ENCODE results near the gene MPEG1.

Gene MPEG1

DNA sequence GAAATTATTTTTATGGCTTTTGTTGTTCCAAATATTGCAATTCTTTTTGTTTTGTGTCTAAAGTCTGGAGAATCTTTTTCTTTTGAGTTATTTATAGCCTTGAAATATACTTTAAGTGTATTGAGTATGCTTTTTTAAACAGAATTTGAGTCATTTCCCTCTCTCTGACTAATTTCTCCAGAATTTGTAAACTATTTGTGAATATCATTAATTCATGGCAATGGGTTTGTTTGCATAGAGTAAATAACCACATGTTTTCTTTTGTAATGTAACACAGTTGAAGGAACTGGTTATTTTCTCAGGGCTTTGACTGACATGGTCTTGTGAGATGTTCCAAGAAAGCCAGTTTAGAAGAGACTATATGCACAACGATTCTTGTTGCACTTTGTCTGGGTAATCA, 30.9 kb upstream of the MPEG1 start:
- WGBS, result 85% methylated on average over 1 of the region's 1 CpG
- peaks cover 49% of the 10 kb centered on the region for H3K9me3 ChIP-seq (ENCODE audit: insufficient read depth, low read depth, low read length)
- H3K4me1 ChIP-seq (ENCODE audit: insufficient read depth, low read length), result no peaks in the 10 kb centered on the region
- no peak overlapping the region for H3K9ac ChIP-seq (ENCODE audit: low read depth, low read length)
- no peaks in the 10 kb centered on the region for H3K36me3 ChIP-seq (ENCODE audit: insufficient read depth, low read length)
- H3K4me3 ChIP-seq (ENCODE audit: low read length), result no peak overlapping the region
- H3K27ac ChIP-seq (ENCODE audit: low read depth, low read length), result no peak overlapping the region
- no peaks in the 10 kb centered on the region for H3K27me3 ChIP-seq (ENCODE audit: insufficient read depth, low read length)

DNA sequence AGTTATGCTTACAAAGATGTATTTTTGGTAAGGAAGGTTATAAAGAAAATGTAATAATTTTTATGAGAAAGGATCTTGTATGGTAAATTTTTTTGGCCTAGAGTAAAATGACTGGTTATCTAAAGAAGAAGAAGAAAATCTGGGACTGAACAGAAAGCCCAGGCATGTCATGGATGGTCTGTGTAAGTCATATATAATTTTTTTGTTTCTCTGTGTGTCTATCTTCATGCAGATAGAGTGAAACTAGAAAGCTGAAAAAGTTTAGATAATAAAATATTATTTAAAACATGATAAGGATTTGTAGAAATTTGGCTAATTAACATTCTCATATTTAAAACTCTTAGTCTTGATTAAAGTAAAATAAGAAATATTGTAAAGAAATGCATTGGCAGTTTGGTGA, 27.6 kb upstream of the MPEG1 start:
- Histone ChIP-seq H3K27me3 (ENCODE audit: insufficient read depth, low read length) (no peaks in the 10 kb centered on the region), H3K27ac (ENCODE audit: low read depth, low read length) (no peak overlapping the region), H3K9me3 (ENCODE audit: insufficient read depth, low read depth, low read length) (peaks cover 55% of the 10 kb centered on the region), H3K36me3 (ENCODE audit: insufficient read depth, low read length) (no peaks in the 10 kb centered on the region), H3K4me1 (ENCODE audit: insufficient read depth, low read length) (no peaks in the 10 kb centered on the region), H3K4me3 (ENCODE audit: low read length) (no peak overlapping the region), H3K9ac (ENCODE audit: low read depth, low read length) (no peak overlapping the region)

DNA sequence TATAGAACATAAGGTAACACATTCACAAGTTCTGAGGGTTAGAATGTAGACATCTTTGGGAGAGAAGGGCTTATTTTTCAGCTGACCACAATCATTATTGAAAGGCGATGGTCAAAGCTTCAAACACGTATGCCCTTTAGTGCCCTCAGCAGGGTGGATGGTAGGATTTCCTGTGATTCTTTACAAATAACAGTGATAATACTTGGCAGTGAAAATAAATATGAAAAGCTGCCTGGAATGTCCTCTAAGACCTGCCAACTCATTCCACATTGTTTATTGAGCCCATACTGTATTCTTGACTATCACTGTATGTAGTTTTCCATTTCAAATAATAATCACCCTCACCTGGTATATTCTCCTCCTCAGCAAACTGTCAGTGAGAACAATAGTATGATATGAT, 13.7 kb upstream of the MPEG1 start:
- peaks cover 3% of the 10 kb centered on the region; the same call in 1 of the 2 replicates for H3K9me3 ChIP-seq (ENCODE audit: insufficient read depth, low read depth, low read length)
- 82% methylated on average over 2 of the region's 2 CpGs for WGBS
- no peak overlapping the region for H3K9ac ChIP-seq (ENCODE audit: low read depth, low read length)
- H3K27ac ChIP-seq (ENCODE audit: low read depth, low read length), result no peak overlapping the region
- H3K36me3 ChIP-seq (ENCODE audit: insufficient read depth, low read length), result no peaks in the 10 kb centered on the region
- no peaks in the 10 kb centered on the region for H3K4me1 ChIP-seq (ENCODE audit: insufficient read depth, low read length)
- no peak overlapping the region for H3K4me3 ChIP-seq (ENCODE audit: low read length)
- no peaks in the 10 kb centered on the region for H3K27me3 ChIP-seq (ENCODE audit: insufficient read depth, low read length)

DNA sequence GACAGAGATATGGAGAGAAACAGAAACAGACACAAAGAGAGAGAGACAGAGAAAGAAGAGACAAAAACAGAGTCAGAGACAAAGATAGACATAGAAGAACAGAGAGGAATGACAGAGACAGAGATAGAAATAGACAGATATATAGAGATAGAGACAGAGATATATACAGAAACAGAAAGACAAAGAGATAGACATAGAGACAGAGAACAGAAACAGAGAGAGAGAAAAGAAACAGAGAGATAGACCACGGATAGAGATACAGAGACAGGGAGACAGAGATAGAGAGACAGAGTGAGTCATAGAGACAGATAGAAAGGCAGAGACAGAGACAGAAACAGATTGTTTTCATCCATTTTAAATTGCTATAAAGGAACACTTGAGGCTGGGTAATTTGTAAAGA, 12.3 kb upstream of the MPEG1 start:
- no peak overlapping the region for H3K27ac ChIP-seq (ENCODE audit: low read depth, low read length)
- no peak overlapping the region for H3K4me3 ChIP-seq (ENCODE audit: low read length)

DNA sequence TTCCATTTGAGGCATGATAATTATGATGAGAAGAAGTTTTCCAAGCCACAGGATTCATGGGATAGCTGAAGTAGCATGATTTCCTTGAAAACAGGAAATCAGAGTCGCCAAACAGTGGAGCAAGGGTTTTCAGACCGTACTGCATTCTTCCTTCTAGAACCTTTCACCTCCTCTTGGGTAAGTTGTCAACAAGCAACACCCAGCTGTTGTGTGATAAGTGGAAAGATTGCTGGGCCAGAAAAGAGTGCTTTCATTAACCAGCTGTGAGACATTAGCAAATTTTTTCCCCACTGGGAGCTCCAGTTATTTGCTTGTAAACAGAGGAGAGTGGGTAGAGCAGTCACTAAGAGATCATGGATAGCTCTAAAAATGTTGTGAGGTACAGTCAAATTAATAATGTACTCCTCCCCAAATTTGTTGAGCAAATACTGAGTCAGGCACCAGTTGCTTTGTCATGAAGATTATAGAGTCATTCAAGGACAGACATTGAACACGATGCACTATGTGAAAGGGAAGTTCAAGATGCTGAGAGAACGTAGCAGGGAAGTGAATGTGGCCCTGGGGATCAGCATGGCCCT, 11.7 kb upstream of the MPEG1 start:
- Histone ChIP-seq H3K4me1 (ENCODE audit: insufficient read depth, low read length) (no peaks in the 10 kb centered on the region), H3K9ac (ENCODE audit: low read depth, low read length) (no peak overlapping the region), H3K27ac (ENCODE audit: low read depth, low read length) (no peak overlapping the region), H3K36me3 (ENCODE audit: insufficient read depth, low read length) (no peaks in the 10 kb centered on the region), H3K4me3 (ENCODE audit: low read length) (no peak overlapping the region), H3K9me3 (ENCODE audit: insufficient read depth, low read depth, low read length) (no peaks in the 10 kb centered on the region), H3K27me3 (ENCODE audit: insufficient read depth, low read length) (no peaks in the 10 kb centered on the region)
- WGBS, result 71% methylated on average over 4 of the region's 4 CpGs

More for the DNA sequence above, 12.3 kb upstream of the MPEG1 start:
- Histone ChIP-seq H3K9me3 (ENCODE audit: insufficient read depth, low read depth, low read length) (no peaks in the 10 kb centered on the region), H3K27me3 (ENCODE audit: insufficient read depth, low read length) (no peaks in the 10 kb centered on the region), H3K36me3 (ENCODE audit: insufficient read depth, low read length) (no peaks in the 10 kb centered on the region), H3K9ac (ENCODE audit: low read depth, low read length) (no peak overlapping the region), H3K4me1 (ENCODE audit: insufficient read depth, low read length) (no peaks in the 10 kb centered on the region)
- WGBS, result 77% methylated on average over 1 of the region's 1 CpG

DNA sequence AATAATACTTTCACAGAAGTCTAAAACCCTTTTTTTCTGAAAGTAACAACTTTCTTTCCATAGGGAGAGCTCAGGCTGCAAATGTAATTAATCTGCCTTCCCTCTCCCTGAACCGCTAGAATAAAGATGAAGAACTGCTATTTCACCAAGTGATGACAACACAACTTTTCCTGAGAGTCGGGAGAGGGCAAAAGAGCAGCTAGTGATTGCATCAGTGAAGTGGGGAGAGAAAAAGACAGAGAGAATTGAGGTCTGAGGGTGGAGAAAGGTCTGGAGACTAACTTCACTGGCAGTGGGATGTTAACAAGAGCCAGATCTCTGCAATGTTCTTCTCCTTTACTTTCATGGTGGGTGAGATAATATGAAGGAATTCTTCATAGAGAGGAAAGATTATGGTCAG, 10.9 kb upstream of the MPEG1 start:
- H3K4me3 ChIP-seq (ENCODE audit: low read length), result no peak overlapping the region
- no peaks in the 10 kb centered on the region for H3K4me1 ChIP-seq (ENCODE audit: insufficient read depth, low read length)
- H3K27me3 ChIP-seq (ENCODE audit: insufficient read depth, low read length), result no peaks in the 10 kb centered on the region
- no peak overlapping the region for H3K9ac ChIP-seq (ENCODE audit: low read depth, low read length)
- no peaks in the 10 kb centered on the region for H3K36me3 ChIP-seq (ENCODE audit: insufficient read depth, low read length)
- no peaks in the 10 kb centered on the region for H3K9me3 ChIP-seq (ENCODE audit: insufficient read depth, low read depth, low read length)
- 98% methylated on average over 2 of the region's 2 CpGs for WGBS
- H3K27ac ChIP-seq (ENCODE audit: low read depth, low read length), result no peak overlapping the region

DNA sequence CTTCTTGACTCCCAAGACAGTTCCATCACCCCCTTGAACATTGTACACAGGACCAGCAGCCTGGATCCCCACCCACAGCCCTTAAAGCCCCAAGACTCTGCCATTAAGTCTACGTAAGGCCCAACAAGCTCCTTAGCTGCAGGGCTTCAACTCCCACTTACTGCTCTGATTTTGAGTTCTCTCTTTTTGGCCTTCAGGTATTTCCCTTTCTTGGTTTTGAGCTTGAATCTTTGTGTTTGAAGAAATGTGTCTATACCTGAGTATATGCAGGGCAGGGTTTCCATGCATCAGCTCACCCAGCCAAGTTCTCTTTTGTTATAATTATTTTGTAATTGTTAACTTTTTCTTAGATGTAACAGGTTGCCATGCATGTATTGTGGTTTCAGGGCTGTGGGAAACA, 10.4 kb upstream of the MPEG1 start:
- Histone ChIP-seq H3K36me3 (ENCODE audit: insufficient read depth, low read length) (no peaks in the 10 kb centered on the region), H3K9me3 (ENCODE audit: insufficient read depth, low read depth, low read length) (no peaks in the 10 kb centered on the region), H3K9ac (ENCODE audit: low read depth, low read length) (no peak overlapping the region), H3K4me1 (ENCODE audit: insufficient read depth, low read length) (no peaks in the 10 kb centered on the region), H3K27ac (ENCODE audit: low read depth, low read length) (no peak overlapping the region), H3K4me3 (ENCODE audit: low read length) (no peak overlapping the region), H3K27me3 (ENCODE audit: insufficient read depth, low read length) (no peaks in the 10 kb centered on the region)
- WGBS, result 94% methylated on average over 1 of the region's 1 CpG

DNA sequence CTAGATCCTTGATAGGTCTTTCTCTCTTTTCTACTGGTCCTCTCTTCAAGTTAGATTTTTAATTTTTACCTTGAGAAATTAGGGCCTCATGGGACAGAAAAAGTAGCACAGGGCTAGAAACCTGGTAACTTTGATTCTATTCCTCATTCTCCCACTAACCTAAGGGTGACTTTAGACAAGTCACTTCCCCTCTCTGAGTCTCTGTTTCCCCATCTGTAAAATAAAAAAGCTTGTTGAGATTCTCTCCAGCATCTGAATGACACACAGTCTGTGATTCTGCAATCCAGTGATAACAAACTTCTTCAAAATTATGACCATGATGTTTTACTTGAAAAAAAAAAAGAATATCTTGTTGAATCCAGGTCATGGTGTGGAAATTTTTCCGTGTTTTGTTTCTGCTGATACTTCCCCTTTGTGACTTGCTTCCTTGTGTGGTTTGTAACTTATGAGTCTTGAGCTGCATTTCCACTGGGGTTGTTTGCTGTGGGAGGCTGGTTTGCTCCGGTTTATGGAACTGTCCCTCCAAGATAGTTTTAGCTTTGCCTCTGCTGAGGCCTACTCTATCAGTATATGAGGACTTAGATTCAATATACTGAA, 9.8 kb upstream of the MPEG1 start:
- Histone ChIP-seq H3K9me3 (ENCODE audit: insufficient read depth, low read depth, low read length) (no peaks in the 10 kb centered on the region), H3K27ac (ENCODE audit: low read depth, low read length) (no peak overlapping the region), H3K4me1 (ENCODE audit: insufficient read depth, low read length) (no peaks in the 10 kb centered on the region), H3K9ac (ENCODE audit: low read depth, low read length) (no peak overlapping the region), H3K27me3 (ENCODE audit: insufficient read depth, low read length) (no peaks in the 10 kb centered on the region), H3K4me3 (ENCODE audit: low read length) (no peak overlapping the region), H3K36me3 (ENCODE audit: insufficient read depth, low read length) (no peaks in the 10 kb centered on the region)
- WGBS, result 78% methylated on average over 1 of the region's 2 CpGs

DNA sequence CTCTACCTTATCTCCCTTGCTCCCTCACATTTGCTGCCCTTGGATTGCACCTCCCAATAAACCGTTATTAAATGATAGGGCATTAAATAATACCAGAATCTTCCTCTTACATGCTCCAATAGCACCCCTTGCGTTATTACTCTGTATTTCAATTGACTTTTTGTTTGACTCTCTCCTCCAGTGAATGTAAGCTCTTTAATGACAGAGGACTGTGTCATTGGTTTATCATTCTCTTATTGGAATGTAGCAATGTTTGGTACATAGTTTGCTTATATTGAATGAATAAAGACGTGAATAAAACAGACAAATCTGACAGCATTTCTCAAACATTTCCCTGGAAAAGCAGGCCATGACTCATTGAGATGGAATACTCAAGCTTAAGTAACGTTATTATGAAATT, 8.7 kb upstream of the MPEG1 start:
- Histone ChIP-seq H3K27ac (ENCODE audit: low read depth, low read length) (no peak overlapping the region), H3K36me3 (ENCODE audit: insufficient read depth, low read length) (no peaks in the 10 kb centered on the region), H3K9me3 (ENCODE audit: insufficient read depth, low read depth, low read length) (no peaks in the 10 kb centered on the region), H3K9ac (ENCODE audit: low read depth, low read length) (no peak overlapping the region), H3K27me3 (ENCODE audit: insufficient read depth, low read length) (no peaks in the 10 kb centered on the region), H3K4me1 (ENCODE audit: insufficient read depth, low read length) (no peaks in the 10 kb centered on the region), H3K4me3 (ENCODE audit: low read length) (no peak overlapping the region)
- 83% methylated on average over 3 of the region's 4 CpGs for WGBS

DNA sequence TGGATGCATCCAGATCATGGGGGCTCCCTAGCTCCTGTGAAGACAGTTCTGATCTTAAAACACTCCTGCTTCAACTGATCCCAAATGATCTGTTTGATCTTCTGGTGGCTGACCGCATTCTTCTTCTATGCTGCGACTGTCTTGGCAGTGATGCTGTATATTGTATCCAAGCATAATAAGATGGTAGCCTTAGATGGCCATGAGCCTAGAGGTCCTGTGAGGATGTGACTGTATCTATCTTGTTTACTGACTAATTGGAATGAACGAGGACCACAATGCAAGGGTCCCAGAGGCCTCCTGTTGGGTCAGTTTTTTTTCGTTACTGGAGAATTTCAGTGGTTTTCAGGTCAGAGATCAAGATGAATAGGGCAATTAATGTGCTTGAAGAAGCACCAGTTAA, 7.1 kb upstream of the MPEG1 start:
- Histone ChIP-seq H3K27ac (ENCODE audit: low read depth, low read length) (no peak overlapping the region), H3K4me1 (ENCODE audit: insufficient read depth, low read length) (no peaks in the 10 kb centered on the region)
- WGBS, result 89% methylated on average over 4 of the region's 4 CpGs

DNA sequence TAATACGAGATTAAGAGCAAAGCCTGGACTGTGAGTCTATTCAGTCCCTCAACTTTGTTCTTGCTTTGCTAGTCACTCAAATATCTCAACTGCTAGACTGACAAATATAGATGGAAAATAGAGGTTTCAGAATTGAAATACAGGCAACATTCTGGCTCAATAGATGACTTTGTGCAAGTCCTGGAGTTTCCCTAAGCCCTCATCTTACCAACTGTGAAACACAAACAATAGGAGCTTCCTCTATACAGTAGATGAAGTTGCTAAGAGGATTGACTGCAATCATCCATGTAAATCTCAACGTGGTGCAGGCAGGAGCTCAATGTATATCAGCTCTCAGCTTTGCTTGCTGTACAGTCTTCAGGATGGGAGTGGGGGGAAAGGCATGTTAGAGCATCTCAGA, 6.2 kb upstream of the MPEG1 start:
- no peaks in the 10 kb centered on the region for H3K4me1 ChIP-seq (ENCODE audit: insufficient read depth, low read length)
- WGBS, result 34% methylated on average over 2 of the region's 2 CpGs
- no peak overlapping the region for H3K4me3 ChIP-seq (ENCODE audit: low read length)
- H3K9me3 ChIP-seq (ENCODE audit: insufficient read depth, low read depth, low read length), result no peaks in the 10 kb centered on the region
- H3K27ac ChIP-seq (ENCODE audit: low read depth, low read length), result no peak overlapping the region
- H3K27me3 ChIP-seq (ENCODE audit: insufficient read depth, low read length), result no peaks in the 10 kb centered on the region
- no peak overlapping the region for H3K9ac ChIP-seq (ENCODE audit: low read depth, low read length)
- H3K36me3 ChIP-seq (ENCODE audit: insufficient read depth, low read length), result no peaks in the 10 kb centered on the region

More for the DNA sequence above, 7.1 kb upstream of the MPEG1 start:
- no peaks in the 10 kb centered on the region for H3K27me3 ChIP-seq (ENCODE audit: insufficient read depth, low read length)
- H3K9ac ChIP-seq (ENCODE audit: low read depth, low read length), result no peak overlapping the region
- H3K4me3 ChIP-seq (ENCODE audit: low read length), result no peak overlapping the region
- H3K9me3 ChIP-seq (ENCODE audit: insufficient read depth, low read depth, low read length), result no peaks in the 10 kb centered on the region
- no peaks in the 10 kb centered on the region for H3K36me3 ChIP-seq (ENCODE audit: insufficient read depth, low read length)

DNA sequence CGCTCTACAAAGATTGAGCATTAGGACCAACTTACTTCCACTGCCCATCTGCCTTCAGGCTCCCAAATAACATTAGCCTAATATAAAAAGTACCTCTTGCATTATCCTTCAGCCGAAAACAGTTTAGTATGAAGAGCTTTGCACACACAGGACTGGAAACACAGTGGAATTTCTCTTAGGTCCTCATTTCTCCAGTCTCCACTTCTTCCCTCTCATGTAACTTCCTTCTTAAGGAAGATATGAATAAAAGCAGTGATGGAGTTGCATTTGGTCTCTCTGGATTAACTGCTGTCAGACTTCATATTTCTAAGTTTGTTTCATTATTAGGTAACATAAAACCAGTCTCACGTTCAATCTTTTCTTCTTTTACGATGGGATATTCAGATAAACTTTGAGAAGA, 5.6 kb upstream of the MPEG1 start:
- 87% methylated on average over 4 of the region's 4 CpGs for WGBS
- no peak overlapping the region for H3K27ac ChIP-seq (ENCODE audit: low read depth, low read length)
- no peak overlapping the region for H3K4me3 ChIP-seq (ENCODE audit: low read length)
- no peaks in the 10 kb centered on the region for H3K4me1 ChIP-seq (ENCODE audit: insufficient read depth, low read length)
- H3K9me3 ChIP-seq (ENCODE audit: insufficient read depth, low read depth, low read length), result no peaks in the 10 kb centered on the region
- no peaks in the 10 kb centered on the region for H3K36me3 ChIP-seq (ENCODE audit: insufficient read depth, low read length)
- no peaks in the 10 kb centered on the region for H3K27me3 ChIP-seq (ENCODE audit: insufficient read depth, low read length)
- H3K9ac ChIP-seq (ENCODE audit: low read depth, low read length), result no peak overlapping the region

All from HUES64 (cell line).